GM18873 (cell line): ENCODE data around the gene METTL23.

Experiments used
- ATAC-seq: cut with Tn5 transposase; IDR thresholded peaks from one replicate; pipeline ENCODE4 v1.9.1; 2021; ENCODE audit warnings: mild to moderate bottlenecking, moderate library complexity, moderate number of reproducible peaks; ENCODE audit not compliant: unreplicated experiment, low FRiP score

Gene METTL23

GRCh38 chr17:76726776-76727718 is at the start of gene METTL23:
METTL23 (plus strand) TSS chr17:76726839; CDS start chr17:76729711, 2,872 bp downstream.
- ATAC-seq = peak; percentile 51

DNA sequence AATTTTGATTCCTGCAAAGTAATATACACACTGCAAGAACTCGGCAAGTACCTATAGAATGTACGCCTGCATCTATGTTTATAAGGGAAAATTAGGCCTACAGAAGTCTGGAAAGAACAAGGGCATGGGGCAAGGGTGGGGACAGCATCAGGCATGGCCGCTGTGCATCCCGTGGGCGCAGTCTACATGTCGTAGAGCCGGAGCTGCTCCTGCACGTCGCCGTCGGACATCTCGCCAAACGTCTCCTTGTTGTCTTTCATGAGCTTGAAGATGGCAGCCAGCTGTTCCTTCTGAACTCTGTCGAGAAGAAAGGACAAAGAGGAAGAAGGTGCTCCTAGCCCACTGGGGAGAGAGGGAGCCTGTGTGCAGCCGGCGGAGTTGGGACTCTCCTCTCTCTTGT is 49.2 kb upstream of the METTL23 start:
- no peak for ATAC-seq

DNA sequence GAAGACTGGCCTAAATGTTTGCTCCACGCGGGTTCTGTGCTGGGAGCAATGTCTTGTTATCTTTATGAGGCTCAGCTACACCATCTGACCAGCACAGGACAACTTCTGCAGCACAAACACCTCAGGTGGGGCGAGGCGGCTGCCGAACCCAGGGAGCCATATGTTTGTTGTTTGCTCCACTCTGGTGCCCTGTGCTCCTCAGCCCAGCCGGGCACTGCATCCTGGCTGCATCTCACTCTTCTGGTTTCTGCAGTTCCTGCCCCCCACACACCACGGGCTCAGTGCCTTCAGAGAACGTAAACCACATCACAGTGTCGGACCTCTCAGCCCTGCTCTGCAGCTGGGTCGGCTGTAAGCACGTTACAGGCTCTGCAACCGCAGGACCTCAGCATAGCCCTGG is 48.3 kb upstream of the METTL23 start:
- ATAC-seq = no peak

GRCh38 chr17:76679239-76679638 is 47.4 kb upstream of the METTL23 start:
- ATAC-seq = no peak

- ATAC-seq = no peak
These were observed 45.2 kb upstream of the METTL23 start for GRCh38 chr17:76681222-76682137.

- ATAC-seq = no peak
These were observed 44.3 kb upstream of the METTL23 start for GRCh38 chr17:76682296-76682695.

GRCh38 chr17:76683011-76683755 is 43.5 kb upstream of the METTL23 start:
- no peak for ATAC-seq

GRCh38 chr17:76683921-76684745 is 42.5 kb upstream of the METTL23 start:
- ATAC-seq = no peak

GRCh38 chr17:76684756-76685155 is 41.9 kb upstream of the METTL23 start:
- no peak for ATAC-seq

DNA sequence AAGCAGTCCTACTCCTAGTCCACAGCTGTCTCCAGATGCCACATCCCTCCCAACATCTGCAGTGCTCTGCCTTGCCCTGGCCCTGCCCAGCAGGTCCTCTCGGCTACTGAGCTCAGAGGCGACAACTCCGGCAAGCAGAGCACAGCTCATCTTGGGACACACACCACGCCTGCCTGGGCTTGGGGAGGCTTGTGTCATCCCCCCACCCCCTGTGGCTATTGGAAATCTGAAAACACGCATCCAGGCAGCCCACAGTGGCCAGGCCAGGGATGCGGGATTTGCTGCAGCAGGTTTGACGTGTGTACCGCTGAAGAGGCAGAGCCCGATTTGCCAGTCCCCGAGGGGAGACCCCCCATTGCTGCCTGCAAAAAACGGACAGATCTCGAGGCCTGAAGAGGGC is 41.3 kb upstream of the METTL23 start:
- no peak for ATAC-seq

- ATAC-seq = no peak
These were observed 40.8 kb upstream of the METTL23 start for GRCh38 chr17:76685846-76686245.

DNA sequence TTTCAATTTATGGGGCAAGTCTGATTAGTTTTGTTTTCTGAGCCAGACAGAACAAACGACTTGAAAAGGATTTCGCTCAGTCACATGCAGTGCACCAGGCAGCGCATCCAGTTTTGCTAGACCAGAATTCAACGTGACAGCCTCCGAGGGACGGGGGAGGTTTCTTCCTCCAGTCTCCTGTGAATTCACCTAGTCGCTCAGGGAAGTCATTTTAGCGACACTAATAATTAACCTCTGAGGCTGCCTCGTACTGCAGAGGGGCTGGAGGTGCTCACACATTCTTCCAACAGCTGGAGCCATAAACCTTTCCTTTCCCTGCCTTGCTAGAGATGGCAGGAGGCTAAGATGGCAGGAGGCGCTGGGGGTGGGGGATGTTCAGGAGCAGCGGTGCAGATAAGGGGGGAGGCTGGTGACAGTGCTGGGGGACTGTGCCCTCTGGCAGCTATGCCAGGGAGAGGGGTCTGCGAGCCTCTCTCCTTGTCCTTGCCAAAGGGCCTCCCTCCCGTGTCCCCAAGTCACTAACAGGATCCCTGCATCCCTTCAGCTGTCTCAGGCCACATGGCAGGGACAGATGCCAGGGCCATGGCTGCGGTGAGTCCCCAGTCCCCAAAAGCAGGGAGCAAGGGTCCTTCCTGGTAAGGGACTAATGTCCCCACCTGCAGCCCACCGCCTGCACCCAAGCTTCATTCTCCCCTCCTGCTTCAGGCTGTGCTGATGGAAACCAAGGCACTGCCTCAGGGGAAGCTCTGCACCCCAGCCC is 39.9 kb upstream of the METTL23 start:
- no peak for ATAC-seq

DNA sequence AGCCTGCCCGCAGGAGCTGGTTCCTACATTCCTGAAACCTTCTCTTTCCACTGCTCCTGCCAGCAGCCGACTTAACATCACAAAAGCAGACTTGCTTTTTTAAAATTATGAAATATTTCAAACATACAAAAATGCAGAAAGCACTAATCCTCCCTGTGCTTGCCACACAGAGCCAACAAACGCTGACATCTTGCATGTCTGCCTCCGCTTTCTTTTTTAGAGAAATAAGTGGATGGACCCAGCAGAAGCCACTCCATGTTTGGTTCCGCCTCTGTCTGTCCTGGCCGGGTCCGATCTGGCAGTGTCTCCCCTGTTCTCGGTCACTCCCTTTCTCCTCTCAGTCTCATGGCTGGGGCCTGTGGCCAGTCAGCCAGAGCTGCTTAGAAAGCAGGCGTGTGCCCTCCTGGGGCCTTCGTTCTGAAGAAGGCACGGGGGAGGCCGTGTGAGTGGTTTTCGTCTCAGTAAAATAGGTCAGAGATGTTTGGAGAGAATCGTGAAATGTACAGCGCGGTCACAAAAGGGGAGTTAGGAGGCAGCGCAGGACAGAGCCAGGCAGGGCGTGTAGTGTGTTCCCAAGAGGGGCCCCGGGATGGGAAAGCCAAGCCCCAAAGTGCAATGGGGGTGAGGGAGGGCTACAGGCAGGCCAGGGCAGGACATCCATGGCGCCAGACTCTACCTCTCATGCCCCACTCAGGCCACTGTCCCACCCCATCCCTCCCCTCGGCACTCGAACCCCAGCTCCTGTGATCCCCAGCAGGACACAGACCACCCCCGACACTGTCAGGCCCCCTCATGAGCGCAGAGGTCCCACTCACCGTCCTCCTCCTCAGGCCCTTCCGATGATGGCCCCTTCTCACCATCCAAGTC is 39.1 kb upstream of the METTL23 start:
- ATAC-seq = no peak

GRCh38 chr17:76688165-76688622 is 38.4 kb upstream of the METTL23 start:
- ATAC-seq = no peak

DNA sequence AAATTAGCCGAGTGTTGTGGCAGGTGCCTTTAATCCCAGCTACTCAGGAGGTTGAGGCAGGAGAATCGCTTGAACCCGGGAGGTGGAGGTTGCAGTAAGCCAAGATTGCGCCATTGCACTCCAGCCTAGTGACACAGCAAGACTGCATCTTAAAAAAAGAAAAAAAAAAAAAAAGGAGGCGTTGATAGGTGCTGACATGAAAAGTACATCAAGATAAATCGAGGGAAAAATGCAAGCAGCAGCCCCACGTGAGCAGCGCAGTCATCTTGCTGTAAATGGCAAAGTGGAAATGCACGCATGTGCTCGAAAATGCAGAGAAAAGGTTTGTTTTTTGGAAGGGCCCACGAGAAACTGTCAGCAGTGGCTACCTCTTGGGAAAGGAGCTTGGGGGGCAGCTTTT is 36.8 kb upstream of the METTL23 start:
- no peak for ATAC-seq

DNA sequence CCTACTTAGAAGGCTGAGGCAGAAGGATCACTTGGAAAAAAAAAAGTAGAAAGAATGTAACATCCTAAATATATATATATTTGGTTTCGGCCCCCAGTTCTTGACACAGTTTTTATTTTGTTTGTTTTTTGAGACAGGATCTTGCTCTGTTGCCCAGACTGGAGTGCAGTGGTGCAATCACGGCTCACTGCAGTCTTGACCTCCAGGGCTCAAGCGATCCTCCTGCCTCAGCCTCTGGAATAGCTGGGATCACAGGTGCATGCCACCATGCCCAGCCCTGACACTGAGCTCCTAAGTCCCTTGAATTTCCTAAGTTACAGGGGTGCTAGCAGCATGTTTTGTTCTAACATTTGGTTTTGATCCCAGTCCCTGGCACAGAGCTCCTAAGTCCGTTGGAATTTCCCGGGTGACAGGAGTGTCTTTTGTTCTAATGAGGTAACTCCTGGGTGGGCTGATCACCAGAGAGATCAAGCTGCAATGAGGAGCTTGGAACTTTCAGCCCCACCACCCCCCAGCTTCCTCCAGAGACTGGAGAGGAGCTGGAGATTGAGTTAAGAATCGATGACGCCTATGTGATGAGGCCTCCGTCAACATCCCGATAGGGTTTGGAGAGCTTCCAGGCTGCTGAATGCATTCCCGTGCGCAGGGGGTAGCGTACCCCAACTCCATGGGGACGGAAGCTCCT is 35.9 kb upstream of the METTL23 start:
- no peak for ATAC-seq
